ENCODE data around the gene PPP1R18. TPM values are rescaled to one million over a fixed set of nuclear protein-coding genes. Genes with fewer than 3 reads are reported as not detected.
"Not testable (repeated sequence)": the region's sequence is repeated elsewhere in the genome, so short reads cannot be mapped to it uniquely, and the experiment has no call there.

The PPP1R18 gene
- total RNA-seq, 1 experiment from 2014 or later, result 66.9 TPM

GRCh38 chr6:30725713-30726505 lies 39.5 kb upstream of the PPP1R18 start:
- H3K4me3 Mint-ChIP-seq (ENCODE audit: unreplicated experiment), result no peak overlapping the region
- DNase-seq (ENCODE audit: unreplicated experiment), result no peak
- no TSS peak for BruUV-seq (replicated peaks)
- H3K4me1 Mint-ChIP-seq (ENCODE audit: insufficient read depth, unreplicated experiment), result peaks cover 35% of the 10 kb centered on the region
- peaks cover 71% of the 10 kb centered on the region for H3K36me3 Mint-ChIP-seq (ENCODE audit: insufficient read depth, unreplicated experiment)
- intact Hi-C loops (cut with micrococcal nuclease), result no loop called here
- H3K27ac Mint-ChIP-seq (ENCODE audit: low read depth, unreplicated experiment), result no peak overlapping the region
- CTCF ChIA-PET, result interaction anchor here (0.6 to 20.7 kb wide), 4 partner anchors 11 to 364 kb away, joined by 3 to 537 read pairs (median 3); partner anchors contain the start of gene DHX16
- H3K27me3 Mint-ChIP-seq (ENCODE audit: insufficient read depth, unreplicated experiment), result no peaks in the 10 kb centered on the region
- TF ChIP-seq, protein P1, sequence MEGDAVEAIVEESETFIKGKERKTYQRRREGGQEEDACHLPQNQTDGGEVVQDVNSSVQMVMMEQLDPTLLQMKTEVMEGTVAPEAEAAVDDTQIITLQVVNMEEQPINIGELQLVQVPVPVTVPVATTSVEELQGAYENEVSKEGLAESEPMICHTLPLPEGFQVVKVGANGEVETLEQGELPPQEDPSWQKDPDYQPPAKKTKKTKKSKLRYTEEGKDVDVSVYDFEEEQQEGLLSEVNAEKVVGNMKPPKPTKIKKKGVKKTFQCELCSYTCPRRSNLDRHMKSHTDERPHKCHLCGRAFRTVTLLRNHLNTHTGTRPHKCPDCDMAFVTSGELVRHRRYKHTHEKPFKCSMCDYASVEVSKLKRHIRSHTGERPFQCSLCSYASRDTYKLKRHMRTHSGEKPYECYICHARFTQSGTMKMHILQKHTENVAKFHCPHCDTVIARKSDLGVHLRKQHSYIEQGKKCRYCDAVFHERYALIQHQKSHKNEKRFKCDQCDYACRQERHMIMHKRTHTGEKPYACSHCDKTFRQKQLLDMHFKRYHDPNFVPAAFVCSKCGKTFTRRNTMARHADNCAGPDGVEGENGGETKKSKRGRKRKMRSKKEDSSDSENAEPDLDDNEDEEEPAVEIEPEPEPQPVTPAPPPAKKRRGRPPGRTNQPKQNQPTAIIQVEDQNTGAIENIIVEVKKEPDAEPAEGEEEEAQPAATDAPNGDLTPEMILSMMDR (IDR thresholded peaks at IDR 0.05; ENCODE audit: unreplicated experiment), result no peak
- no peaks in the 10 kb centered on the region for H3K9me3 Mint-ChIP-seq (ENCODE audit: unreplicated experiment)
- POLR2A ChIA-PET, result interaction anchor here (0.9 to 13.6 kb wide), 9 partner anchors 12 to 150 kb away, joined by 3 to 477 read pairs (median 18); partner anchors contain the start of genes DHX16, FLOT1, MRPS18B and NRM

GRCh38 chr6:30724906-30725667 lies 38.6 kb upstream of the PPP1R18 start:
- H3K4me3 Mint-ChIP-seq (ENCODE audit: unreplicated experiment), result no peak overlapping the region
- no peaks in the 10 kb centered on the region for H3K9me3 Mint-ChIP-seq (ENCODE audit: unreplicated experiment)
- peaks cover 77% of the 10 kb centered on the region for H3K36me3 Mint-ChIP-seq (ENCODE audit: insufficient read depth, unreplicated experiment)
- DNase-seq (ENCODE audit: unreplicated experiment), result no peak
- H3K4me1 Mint-ChIP-seq (ENCODE audit: insufficient read depth, unreplicated experiment), result peaks cover 32% of the 10 kb centered on the region
- no TSS peak for BruUV-seq (replicated peaks)
- ChIA-PET POLR2A (interaction anchor here (0.7 to 13.6 kb wide), 11 partner anchors 14 to 362 kb away, joined by 3 to 477 read pairs (median 8); partner anchors contain the start of genes DHX16, MRPS18B, NRM and PPP1R10), CTCF (interaction anchor here (0.7 to 20.7 kb wide), 5 partner anchors 14 to 242 kb away, joined by 4 to 537 read pairs (median 7); partner anchors contain the start of gene DHX16)
- intact Hi-C loops (cut with micrococcal nuclease), result loop anchor here (5.0 kb wide), 2 partner anchors 183 to 243 kb away; no protein-coding TSS in a partner anchor
- no peak overlapping the region for H3K27ac Mint-ChIP-seq (ENCODE audit: low read depth, unreplicated experiment)
- no peaks in the 10 kb centered on the region for H3K27me3 Mint-ChIP-seq (ENCODE audit: insufficient read depth, unreplicated experiment)
- TF ChIP-seq, protein P1 (IDR thresholded peaks at IDR 0.05; ENCODE audit: unreplicated experiment), result no peak

DNA sequence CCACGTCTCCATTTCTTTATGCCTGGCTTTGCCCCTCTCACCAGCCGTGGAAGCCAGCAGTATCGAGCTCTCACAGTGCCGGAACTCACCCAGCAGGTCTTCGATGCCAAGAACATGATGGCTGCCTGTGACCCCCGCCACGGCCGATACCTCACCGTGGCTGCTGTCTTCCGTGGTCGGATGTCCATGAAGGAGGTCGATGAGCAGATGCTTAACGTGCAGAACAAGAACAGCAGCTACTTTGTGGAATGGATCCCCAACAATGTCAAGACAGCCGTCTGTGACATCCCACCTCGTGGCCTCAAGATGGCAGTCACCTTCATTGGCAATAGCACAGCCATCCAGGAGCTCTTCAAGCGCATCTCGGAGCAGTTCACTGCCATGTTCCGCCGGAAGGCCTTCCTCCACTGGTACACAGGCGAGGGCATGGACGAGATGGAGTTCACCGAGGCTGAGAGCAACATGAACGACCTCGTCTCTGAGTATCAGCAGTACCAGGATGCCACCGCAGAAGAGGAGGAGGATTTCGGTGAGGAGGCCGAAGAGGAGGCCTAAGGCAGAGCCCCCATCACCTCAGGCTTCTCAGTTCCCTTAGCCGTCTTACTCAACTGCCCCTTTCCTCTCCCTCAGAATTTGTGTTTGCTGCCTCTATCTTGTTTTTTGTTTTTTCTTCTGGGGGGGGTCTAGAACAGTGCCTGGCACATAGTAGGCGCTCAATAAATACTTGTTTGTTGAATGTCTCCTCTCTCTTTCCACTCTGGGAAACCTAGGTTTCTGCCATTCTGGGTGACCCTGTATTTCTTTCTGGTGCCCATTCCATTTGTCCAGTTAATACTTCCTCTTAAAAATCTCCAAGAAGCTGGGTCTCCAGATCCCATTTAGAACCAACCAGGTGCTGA lies 37.6 kb upstream of the PPP1R18 start:
- BruUV-seq (replicated peaks), result TSS peak; percentile 11
- Mint-ChIP-seq H3K4me3 (ENCODE audit: unreplicated experiment) (peak overlapping the region; percentile 86), H3K27ac (ENCODE audit: low read depth, unreplicated experiment) (peak overlapping the region; percentile 5), H3K4me1 (ENCODE audit: insufficient read depth, unreplicated experiment) (peaks cover 41% of the 10 kb centered on the region), H3K36me3 (ENCODE audit: insufficient read depth, unreplicated experiment) (peaks cover 80% of the 10 kb centered on the region)
- H3K9me3 Mint-ChIP-seq (ENCODE audit: unreplicated experiment); H3K27me3 Mint-ChIP-seq (ENCODE audit: insufficient read depth, unreplicated experiment); DNase-seq (ENCODE audit: unreplicated experiment): not testable (repeated sequence)
- intact Hi-C loops (cut with micrococcal nuclease), result loop anchor here (5.0 kb wide), 2 partner anchors 182 to 242 kb away; no protein-coding TSS in a partner anchor
- POLR2A ChIA-PET, result interaction anchor here (0.7 to 13.6 kb wide), 11 partner anchors 13 to 363 kb away, joined by 3 to 477 read pairs (median 8); partner anchors contain the start of genes DHX16, MRPS18B, NRM and PPP1R10
- CTCF ChIA-PET, result interaction anchor here (0.7 to 20.7 kb wide), 10 partner anchors 9 to 241 kb away, joined by 3 to 537 read pairs (median 6); partner anchors contain the start of genes DHX16 and NRM

DNA sequence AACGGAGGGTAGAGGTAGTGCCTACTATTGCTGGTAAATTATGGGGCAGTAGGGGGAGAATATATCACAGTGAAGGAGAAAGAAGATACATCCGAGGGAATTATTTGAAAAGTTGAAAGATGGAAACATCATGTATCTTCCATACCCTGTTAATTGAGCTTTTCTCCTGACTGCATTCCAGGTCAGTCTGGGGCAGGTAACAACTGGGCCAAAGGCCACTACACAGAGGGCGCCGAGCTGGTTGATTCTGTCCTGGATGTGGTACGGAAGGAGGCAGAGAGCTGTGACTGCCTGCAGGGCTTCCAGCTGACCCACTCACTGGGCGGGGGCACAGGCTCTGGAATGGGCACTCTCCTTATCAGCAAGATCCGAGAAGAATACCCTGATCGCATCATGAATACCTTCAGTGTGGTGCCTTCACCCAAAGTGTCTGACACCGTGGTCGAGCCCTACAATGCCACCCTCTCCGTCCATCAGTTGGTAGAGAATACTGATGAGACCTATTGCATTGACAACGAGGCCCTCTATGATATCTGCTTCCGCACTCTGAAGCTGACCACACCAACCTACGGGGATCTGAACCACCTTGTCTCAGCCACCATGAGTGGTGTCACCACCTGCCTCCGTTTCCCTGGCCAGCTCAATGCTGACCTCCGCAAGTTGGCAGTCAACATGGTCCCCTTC lies 36.9 kb upstream of the PPP1R18 start:
- intact Hi-C loops (cut with micrococcal nuclease), result loop anchor here (5.0 kb wide), 2 partner anchors 181 to 241 kb away; no protein-coding TSS in a partner anchor
- H3K27ac Mint-ChIP-seq (ENCODE audit: low read depth, unreplicated experiment); DNase-seq (ENCODE audit: unreplicated experiment); H3K9me3 Mint-ChIP-seq (ENCODE audit: unreplicated experiment); H3K27me3 Mint-ChIP-seq (ENCODE audit: insufficient read depth, unreplicated experiment); BruUV-seq (replicated peaks): not testable (repeated sequence)
- H3K4me3 Mint-ChIP-seq (ENCODE audit: unreplicated experiment), result peak overlapping the region; percentile 86
- peaks cover 72% of the 10 kb centered on the region for H3K36me3 Mint-ChIP-seq (ENCODE audit: insufficient read depth, unreplicated experiment)
- ChIA-PET CTCF (interaction anchor here (0.5 to 20.7 kb wide), 19 partner anchors 10 to 364 kb away, joined by 3 to 537 read pairs (median 6); partner anchors contain the start of genes DHX16 and NRM), POLR2A (interaction anchor here (0.6 to 13.6 kb wide), 16 partner anchors 7 to 170 kb away, joined by 3 to 477 read pairs (median 6); partner anchors contain the start of genes ATAT1, DHX16, MRPS18B and NRM)
- peaks cover 42% of the 10 kb centered on the region for H3K4me1 Mint-ChIP-seq (ENCODE audit: insufficient read depth, unreplicated experiment)

Data from MCF 10A (cell line).